AG20443 (cell line): ENCODE measurements around the gene PBRM1.
A peak's percentile ranks its signal among the peaks of the same experiment; 100 is the strongest.

ENCODE experiments used
- DNase-seq: peaks from one replicate; pipeline ENCODE4 v3.0.0; 2012; ENCODE audit warnings: low spot score, mixed read lengths

PBRM1 gene

GRCh38 chr3:52509753-52510328, 175.9 kb downstream of the PBRM1 start:
- DNase-seq, result no peak

- peak; percentile 33 for DNase-seq
Observed at GRCh38 chr3:52507359-52507758, 178.4 kb downstream of the PBRM1 start.

GRCh38 chr3:52506266-52506966, 179.3 kb downstream of the PBRM1 start:
- no peak for DNase-seq

GRCh38 chr3:52504977-52505376, 180.7 kb downstream of the PBRM1 start:
- no peak for DNase-seq

GRCh38 chr3:52503788-52504424, 181.8 kb downstream of the PBRM1 start:
- DNase-seq, result no peak

GRCh38 chr3:52502808-52503350, 182.8 kb downstream of the PBRM1 start:
- DNase-seq, result no peak

GRCh38 chr3:52502001-52502400, 183.7 kb downstream of the PBRM1 start:
- no peak for DNase-seq

- no peak for DNase-seq
Observed at GRCh38 chr3:52501046-52501445, 184.7 kb downstream of the PBRM1 start.

GRCh38 chr3:52498137-52499054, 187.3 kb downstream of the PBRM1 start:
- peak; percentile 83 for DNase-seq

- DNase-seq, result peak; percentile 79
Observed at GRCh38 chr3:52495777-52496602, 189.7 kb downstream of the PBRM1 start.
